ENCODE measurements around the gene THBD.

The THBD gene

DNA sequence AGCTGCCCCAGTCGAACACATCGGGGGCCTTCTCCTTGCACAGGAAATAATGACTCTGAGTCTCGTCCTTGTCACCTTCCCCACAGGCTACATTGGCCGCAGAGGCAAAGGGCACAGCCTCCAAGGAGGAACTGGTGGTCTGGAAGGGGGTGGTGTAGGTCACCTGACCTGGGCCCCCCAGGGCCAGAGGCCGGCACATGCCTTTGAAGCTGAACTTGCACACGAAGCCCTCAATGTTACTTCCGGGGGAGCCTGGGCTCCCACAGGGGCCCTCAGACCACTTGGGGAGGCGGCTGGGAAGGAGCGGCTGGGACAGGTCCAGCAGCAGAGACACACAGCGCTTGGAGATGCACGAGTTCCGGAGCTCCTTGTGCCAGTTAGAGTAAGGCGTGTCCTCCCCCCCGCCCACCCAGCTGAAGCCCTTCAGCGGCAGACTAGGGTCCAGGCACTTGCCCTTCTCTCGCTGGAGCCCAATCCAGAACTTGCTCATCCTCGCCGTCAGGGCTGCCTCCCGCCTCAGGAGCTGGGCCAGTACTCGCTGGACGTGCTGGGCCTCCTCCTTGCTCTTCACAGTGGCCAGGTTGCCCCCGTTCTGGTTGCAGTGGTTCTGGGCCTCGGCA lies 36.1 kb upstream of the THBD start:
- TF ChIP-seq, protein P1, sequence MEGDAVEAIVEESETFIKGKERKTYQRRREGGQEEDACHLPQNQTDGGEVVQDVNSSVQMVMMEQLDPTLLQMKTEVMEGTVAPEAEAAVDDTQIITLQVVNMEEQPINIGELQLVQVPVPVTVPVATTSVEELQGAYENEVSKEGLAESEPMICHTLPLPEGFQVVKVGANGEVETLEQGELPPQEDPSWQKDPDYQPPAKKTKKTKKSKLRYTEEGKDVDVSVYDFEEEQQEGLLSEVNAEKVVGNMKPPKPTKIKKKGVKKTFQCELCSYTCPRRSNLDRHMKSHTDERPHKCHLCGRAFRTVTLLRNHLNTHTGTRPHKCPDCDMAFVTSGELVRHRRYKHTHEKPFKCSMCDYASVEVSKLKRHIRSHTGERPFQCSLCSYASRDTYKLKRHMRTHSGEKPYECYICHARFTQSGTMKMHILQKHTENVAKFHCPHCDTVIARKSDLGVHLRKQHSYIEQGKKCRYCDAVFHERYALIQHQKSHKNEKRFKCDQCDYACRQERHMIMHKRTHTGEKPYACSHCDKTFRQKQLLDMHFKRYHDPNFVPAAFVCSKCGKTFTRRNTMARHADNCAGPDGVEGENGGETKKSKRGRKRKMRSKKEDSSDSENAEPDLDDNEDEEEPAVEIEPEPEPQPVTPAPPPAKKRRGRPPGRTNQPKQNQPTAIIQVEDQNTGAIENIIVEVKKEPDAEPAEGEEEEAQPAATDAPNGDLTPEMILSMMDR (IDR thresholded peaks at IDR 0.05; ENCODE audit: borderline replicate concordance, control extremely low read depth, extremely low read depth, insufficient read depth, missing control alignments) = no peak
- in situ Hi-C loops (cut with MboI; ENCODE audit: low sequenced_read_pairs, unreplicated experiment) = no loop called here
- no peak for DNase-seq (ENCODE audit: low spot score)

DNA sequence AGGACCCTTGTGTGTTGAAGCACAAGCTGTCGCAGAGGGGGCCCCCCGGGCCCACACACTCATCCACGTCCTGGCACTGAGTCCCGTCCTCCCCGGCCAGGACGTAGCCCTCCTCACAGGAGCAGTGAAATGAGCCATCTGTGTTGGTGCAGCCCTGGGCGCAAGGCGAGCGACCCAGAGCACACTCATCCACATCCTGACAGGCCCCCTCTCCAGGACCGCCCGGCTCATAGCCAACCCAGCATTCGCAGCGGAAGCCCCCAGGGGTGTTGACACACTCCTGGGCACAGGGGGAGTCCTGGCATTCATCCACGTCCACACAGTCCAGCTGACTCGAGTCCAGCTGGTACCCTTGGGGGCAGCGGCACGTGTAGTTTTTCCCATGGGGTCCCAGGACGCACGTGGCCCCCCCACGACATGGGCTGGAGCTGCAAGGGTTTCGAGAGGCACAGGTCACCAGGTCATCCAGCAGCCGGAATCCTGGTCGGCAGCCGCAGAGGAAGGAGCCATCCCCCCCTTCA lies 35.4 kb upstream of the THBD start:
- no peak for DNase-seq (ENCODE audit: low spot score)
- TF ChIP-seq, protein P1 (IDR thresholded peaks at IDR 0.05; ENCODE audit: borderline replicate concordance, control extremely low read depth, extremely low read depth, insufficient read depth, missing control alignments) = no peak
- in situ Hi-C loops (cut with MboI; ENCODE audit: low sequenced_read_pairs, unreplicated experiment) = no loop called here

DNA sequence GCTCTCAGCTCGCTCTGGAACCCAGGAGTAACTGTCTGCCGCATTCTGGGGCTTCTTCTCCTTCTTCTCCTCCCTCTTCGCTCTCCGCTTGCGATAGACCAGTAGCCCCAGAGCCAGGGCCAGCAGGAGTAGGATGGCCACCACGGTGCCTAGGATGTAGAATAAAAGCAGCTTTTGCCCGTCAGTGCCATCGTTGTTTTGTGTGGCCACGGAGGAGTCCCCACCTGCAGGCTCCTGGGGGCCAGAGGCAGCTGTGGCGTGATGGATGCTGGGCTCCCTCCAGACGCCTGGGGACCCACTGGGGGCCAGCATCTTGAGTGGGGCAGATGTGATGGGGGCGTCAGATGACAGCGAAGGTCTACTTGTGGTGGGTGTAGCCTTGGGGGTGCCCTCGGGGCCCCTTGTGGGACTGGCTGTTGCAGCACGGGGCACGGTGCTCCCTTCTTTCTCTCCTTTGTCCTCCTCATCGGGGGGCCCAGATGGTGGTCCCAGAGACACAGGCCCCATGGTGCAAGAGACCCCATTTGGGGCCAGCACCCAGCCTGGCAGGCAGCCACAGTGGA lies 34.9 kb upstream of the THBD start:
- TF ChIP-seq, protein P1 (IDR thresholded peaks at IDR 0.05; ENCODE audit: borderline replicate concordance, control extremely low read depth, extremely low read depth, insufficient read depth, missing control alignments) = no peak
- no peak for DNase-seq (ENCODE audit: low spot score)
- in situ Hi-C loops (cut with MboI; ENCODE audit: low sequenced_read_pairs, unreplicated experiment) = no loop called here

DNA sequence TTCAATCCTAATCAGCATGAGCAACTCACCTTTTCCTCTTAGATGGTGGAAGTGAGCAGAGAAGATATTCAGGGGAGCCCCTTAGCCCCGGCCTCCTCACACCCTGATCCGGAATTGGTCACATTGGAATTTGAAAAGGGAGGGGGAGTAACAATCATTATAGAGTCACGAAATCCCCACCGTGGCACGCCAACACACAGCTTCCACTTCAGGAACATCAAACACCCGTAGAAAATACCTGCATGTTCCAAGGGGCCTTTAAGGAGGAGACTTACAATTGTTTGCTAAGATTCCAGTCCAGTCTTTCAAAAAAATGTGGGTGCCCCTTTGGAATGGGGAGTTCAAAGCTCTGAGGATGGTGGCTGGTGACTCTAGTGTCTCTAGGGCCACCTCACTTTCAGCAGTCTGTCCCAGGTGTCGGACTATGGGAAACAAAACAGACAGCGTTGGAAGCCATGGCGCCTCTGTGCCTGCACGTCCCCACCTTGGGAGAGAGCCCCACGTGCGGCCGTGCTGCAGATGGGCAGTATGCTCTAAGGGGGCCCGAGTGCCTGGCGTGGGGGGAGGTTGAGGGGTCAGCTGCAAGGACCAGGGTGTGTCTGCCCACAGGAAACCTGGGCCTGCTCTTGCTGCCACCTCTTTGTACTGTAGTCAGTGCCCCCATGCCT lies 34.2 kb upstream of the THBD start:
- in situ Hi-C loops (cut with MboI; ENCODE audit: low sequenced_read_pairs, unreplicated experiment) = no loop called here
- TF ChIP-seq, protein P1 (IDR thresholded peaks at IDR 0.05; ENCODE audit: borderline replicate concordance, control extremely low read depth, extremely low read depth, insufficient read depth, missing control alignments) = no peak

DNA sequence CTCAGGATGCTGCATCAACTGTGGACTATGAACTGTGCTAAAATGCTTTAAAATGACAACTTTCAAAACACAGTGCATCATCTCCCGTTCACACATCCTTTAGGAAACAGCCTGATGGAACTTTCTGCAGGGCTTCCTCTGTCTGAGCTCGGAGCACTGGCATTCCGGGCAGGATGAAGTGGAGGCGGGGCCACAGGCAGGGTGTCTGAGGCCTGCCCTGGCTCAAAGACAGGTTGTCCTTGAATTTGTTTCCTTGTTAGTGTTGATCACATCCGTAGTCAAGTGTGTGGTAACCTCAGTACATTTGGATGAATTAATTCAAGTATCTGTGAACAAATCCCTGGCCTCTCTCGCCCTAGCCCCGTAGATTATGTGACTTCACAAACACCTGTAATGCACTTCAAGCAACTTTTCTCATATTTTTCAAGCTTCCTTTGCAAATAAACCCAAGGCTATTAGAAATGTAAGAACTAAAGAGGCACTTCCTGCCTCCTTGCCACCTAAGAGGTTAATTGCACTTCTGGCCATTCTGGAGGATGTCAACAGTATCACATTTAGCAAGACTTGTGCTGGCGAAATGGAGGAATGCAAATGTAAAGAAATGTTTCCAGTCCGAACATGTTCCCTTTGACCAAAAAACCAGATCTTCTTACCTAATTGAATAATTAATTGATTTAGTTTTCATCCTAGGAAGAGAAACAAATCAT lies 33.5 kb upstream of the THBD start:
- in situ Hi-C loops (cut with MboI; ENCODE audit: low sequenced_read_pairs, unreplicated experiment) = no loop called here
- DNase-seq (ENCODE audit: low spot score) = no peak
- TF ChIP-seq, protein P1 (IDR thresholded peaks at IDR 0.05; ENCODE audit: borderline replicate concordance, control extremely low read depth, extremely low read depth, insufficient read depth, missing control alignments) = no peak

More for the DNA sequence above, 34.2 kb upstream of the THBD start:
- DNase-seq (ENCODE audit: low spot score) = no peak

DNA sequence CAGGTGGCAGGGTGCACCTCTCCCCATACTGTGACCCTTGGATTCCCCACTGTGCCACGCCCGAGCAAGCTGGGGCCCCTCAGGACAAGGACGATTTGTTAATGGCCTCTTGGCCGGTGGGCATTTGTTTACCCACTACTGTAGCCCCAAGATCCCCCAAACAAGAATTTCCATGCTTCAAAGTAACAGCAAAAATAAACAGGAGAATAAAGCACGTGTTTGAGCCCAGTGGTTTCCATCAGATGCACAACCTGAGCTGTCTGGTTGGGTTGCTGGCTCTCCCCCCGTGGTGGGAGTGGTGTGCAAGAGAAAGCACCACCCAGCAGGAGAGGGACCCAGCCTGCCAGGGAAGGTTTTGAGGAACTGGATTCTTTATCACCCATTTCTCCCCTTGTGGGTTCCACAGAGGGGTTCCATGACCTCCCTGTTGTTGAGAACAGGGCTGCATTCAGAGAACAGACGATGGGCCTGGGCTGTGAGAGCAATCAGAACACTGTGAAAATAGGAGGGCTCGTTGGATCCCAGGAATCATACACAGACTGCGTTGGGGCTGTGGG lies 31.9 kb upstream of the THBD start:
- in situ Hi-C loops (cut with MboI; ENCODE audit: low sequenced_read_pairs, unreplicated experiment) = no loop called here
- TF ChIP-seq, protein P1 (IDR thresholded peaks at IDR 0.05; ENCODE audit: borderline replicate concordance, control extremely low read depth, extremely low read depth, insufficient read depth, missing control alignments) = no peak
- DNase-seq (ENCODE audit: low spot score) = no peak

Data from GM13976 (cell line).